NCI-H128 (cell line): ENCODE measurements around the gene OSBPL3.

Experiments
- DNase-seq: peaks from one replicate; lab custom pipeline; 2025; ENCODE audit not compliant: unreplicated experiment; lab: John Stamatoyannopoulos, UW

The OSBPL3 gene

DNA sequence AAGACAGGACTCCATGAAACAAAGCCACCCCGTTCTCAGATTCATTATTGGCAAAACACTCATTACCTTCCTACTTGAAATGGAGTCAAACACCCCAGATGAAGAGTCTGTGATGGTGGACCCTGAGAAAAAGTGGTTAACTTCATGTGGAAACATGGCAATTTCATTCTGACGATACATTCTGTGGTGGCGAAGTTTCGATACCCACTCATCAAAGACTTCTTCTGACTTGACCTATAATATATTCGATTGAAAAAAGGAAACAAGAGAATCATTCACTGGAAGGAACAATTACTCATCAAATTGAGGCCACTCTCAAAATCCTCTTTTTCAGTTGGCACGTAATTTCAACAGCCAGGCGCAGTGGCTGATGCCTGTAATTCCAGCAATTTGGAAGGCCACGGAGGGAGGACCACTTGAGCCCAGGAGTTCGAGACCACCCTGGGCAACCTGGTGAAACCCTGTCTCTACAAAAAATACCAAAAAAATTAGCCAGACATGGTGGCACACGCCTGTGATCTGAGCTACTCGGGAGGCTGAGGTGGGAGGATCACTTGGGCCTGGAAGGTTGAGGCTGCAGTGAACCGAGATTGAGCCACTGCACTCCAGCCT, 113.9 kb downstream of the OSBPL3 start:
- no peak for DNase-seq

DNA sequence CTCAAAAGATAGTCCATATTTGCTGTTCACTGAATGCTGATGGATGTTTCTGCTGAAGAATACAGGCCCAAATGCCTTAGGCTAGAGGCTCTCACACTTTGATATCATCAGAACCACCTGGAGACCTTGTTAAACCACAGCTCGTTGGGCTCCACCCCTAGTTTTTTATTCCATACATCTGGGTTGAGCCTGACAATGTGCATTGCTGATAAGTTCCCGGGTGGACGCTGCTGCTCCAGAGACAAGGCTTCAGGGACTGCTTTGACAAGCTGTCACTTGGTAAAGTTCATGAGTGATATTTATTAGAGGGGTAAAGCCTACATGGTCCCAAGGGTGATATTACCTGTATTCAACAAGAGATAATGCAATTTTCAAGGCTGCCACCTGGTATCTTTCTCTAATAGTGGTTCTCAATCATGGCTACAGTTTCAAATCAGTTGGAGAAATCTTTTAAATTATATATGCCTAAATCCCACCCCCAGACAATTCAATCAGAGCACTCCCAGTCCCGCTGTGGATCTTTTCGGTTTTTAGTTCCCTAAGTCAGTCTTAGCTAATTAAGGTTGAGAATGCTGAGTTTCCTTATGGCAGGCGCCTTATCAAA, 115.7 kb downstream of the OSBPL3 start:
- no peak for DNase-seq

DNA sequence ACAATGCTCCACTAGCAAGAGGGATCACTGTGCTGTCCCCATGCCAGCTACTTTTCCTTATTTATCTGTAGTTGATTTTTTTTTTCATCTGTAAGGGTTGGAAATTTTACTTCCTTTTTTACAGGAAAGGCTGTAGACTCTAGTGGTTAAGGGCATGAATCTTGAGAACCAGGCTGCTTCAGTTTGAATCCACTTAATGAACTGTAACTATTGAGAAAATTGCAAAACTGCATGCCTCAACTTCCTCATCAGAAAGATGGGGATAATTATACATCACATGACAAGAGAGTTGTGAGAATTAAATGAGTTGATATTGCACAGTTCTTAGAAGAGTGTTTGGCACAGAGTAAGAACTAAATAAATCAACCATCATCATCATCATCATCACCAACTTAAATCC, 116.4 kb downstream of the OSBPL3 start:
- DNase-seq = no peak

DNA sequence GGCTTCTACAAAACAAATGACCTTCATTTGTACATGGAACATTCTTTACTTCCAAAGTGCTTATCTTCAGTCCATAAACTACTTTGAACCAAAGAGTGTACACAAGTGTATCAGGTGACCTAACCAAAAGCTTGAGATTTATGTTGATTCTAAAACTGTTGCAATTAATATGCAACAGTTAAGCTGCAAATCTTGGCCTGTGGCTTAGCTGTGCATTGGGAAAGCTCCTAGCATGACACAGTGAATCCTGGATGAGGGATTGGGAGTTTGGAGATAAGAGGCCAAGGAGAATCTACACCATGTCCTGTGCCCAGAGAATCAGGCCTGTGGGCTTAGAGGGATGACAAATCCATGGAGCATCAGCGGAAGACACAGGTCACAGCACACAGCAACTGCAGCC, 117.5 kb downstream of the OSBPL3 start:
- DNase-seq = no peak

DNA sequence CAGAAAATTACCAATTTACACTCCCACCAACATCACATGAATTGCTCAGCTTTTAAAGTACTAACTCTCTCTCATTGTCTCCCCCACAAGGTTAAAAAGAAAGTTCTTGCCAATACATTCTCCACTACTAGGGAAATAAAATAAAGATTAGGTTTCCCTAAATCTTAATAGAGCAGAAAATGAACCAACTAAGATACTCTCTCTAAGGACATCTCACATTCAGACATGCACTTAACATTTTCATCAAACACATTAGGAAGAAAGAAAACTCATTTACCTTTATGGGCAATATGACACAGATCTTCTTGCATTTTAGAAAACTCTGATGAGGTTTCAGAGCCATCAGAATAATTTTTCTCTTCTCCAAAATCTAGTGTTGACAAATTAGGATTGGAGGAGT, 118.6 kb downstream of the OSBPL3 start:
- no peak for DNase-seq

DNA sequence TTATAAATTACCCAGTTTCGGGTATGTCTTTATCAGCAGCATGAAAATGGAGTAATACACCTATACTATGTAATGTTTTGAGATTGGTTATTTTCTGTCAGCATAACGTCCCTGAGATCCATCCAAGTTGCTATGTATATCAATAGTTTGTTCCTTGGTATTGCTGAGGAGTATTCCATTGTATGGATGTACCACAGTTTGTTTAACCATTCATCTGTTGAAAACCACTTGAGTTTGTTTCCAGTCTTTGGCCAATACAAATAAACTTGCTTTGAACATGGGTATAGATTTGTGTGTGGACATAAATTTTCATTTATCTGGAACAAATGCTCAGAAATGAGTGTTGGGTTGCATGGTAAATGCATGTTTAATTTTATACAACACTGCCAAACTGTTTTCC, 119.4 kb downstream of the OSBPL3 start:
- no peak for DNase-seq

DNA sequence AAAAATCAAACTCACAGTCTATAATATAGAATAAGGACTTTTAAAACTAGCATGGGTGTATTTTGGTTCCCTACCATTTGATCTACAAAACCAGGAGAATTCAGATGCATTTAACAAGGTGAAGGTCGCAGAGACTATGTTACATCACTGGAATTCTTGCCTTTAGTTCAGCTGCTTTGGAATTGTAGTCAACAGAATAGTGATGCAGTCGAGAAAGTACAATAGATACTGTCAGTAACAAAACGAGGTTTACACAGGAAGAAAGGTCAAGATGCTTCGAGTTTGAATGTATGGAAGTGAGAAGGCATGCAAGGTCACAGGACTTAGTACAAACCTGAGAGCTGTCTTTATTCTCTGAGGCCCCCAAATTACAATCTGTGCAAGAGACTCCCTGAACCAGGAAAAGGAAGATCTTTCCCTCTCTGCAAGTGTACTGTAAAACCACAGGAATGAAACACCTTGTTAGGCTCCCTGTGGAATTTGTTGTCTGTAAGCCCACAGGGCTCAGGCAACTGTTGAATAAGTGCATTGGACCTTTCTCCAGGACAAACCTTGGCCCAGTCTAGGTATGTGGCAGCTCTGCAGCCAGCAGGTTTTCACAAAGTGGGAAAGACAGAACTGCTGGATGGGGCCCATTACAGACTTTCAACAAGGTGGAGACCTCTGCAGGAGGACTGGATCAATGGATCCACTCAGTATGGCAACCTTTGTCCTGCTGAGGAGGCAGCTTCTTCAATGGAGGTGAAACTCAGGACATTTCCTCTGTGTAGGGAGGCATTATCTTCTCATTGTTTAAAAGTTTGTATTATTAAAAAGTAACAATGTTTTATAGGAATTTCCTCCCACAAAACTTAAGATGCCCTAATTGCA, 121.6 kb downstream of the OSBPL3 start:
- DNase-seq = no peak

DNA sequence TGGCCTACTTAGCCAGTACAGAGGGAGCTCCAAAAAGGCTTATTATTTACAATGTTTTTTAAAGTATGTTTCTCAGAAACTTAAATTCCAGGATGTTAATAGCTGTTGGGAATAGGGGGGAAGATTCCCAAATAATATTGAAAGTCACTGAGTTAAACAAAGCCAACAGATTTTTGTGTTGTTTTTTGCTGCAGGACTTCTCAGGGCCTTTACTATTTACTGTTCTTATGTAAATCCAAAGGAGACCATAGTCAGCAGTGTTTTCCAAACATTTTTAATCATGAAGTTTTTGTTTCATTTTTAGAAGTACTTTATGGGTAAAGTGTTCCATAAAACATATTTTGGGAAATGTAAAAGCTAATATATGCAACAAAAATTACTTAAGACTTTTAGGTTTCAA, 122.4 kb downstream of the OSBPL3 start:
- DNase-seq = no peak

DNA sequence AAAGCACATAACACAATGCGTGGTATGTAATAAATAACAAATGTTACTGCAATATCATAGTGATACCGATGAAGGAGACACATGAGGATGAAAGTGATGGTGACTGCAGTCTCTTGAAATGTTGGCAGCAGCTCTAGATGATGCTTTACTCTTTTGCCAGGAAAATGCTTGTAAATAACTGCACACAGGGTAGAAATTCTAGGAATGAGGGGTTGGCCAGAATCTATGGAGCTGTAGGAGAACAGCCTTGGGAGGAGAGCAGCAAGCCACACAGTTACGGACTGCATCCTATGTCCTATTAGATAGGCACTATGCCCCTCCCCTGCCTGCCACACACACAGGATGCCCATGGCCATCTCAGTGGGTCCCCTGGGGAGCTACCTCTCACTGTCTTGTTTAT, 125.1 kb downstream of the OSBPL3 start:
- DNase-seq = no peak

DNA sequence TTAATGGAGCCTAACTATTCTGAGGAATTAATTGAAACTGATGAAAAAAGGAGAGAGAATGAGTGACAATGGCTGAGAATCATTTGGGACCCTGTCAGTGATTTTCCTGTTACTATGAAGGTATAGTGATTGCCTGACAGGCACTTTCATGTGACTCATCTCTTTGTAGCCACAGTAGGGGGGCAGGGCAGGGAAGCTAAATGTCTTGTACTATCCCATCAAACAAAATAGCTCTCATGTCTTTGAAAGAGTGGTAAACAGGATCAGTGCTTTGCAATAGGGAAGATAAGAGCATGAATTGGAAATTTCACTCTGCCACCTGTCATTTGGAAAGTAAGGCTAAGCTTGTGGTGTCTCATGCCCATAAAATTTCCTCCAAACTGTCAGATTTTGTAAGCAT, 128.2 kb downstream of the OSBPL3 start:
- DNase-seq = no peak

DNA sequence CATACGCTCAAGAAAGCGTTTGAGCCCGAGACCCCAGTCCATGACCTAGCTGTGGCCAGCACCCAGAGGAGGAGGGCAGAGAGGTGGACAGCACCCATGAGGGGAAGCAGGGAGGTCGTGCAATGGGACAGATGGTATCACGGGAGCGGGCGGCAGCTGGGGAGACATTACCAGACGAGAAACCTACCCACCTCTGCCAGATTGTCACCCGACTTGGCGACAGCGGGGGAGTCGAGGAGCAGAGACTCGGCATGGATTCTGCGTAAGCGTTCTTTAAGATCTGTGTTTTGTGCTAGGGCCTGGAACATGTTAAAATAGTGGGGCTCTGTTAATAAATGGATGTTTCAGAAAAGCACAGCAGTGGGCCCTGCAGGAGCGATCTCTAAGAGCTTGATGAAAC, 131.1 kb downstream of the OSBPL3 start:
- DNase-seq = no peak

DNA sequence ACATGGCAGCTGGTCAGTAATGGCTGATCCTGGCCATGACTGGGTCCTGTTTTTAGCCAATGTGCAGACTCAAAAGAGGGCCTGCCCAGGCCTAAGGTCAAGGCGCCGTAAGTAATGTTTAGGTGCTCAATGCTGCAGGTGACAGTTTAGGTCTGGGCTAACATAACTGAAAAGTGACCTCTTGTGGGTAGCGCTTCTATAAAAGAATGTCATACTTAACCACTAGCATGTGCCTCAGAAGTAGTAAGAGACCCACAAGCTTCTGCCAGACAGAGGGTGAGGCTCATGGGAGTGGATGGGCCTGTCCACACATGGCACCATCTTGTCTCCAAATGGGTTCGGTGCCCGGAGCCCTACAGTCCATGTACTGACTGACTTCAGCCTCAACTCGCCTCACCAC, 132.2 kb downstream of the OSBPL3 start:
- DNase-seq = no peak

DNA sequence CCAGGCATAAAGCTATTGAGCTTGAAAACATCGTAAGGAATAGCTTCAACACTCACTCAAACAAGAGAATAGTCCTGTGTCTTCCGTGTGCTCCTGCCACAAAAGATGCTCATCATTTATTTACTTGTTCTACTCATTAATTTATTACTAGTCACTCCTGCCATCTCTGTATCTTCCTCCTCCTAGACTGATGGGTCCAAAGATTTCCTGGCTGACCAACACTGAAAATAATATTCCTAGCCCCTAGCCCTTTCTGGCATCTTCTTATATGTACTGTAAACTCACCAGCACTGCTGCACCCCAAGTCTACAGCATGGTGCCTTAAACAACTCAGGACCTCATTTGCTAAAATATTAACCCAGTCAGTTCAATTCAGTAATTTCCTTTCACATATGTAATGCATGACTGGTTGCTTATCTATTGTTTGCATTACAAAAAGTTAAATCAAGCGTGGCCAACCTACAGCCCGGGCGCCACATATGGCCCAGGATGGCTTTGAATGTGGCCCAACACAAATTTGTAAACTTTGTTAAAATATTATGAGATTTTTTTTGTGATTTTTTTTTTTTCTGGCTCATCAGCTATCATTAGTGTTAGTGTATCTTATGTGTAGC, 136.1 kb downstream of the OSBPL3 start:
- no peak for DNase-seq

DNA sequence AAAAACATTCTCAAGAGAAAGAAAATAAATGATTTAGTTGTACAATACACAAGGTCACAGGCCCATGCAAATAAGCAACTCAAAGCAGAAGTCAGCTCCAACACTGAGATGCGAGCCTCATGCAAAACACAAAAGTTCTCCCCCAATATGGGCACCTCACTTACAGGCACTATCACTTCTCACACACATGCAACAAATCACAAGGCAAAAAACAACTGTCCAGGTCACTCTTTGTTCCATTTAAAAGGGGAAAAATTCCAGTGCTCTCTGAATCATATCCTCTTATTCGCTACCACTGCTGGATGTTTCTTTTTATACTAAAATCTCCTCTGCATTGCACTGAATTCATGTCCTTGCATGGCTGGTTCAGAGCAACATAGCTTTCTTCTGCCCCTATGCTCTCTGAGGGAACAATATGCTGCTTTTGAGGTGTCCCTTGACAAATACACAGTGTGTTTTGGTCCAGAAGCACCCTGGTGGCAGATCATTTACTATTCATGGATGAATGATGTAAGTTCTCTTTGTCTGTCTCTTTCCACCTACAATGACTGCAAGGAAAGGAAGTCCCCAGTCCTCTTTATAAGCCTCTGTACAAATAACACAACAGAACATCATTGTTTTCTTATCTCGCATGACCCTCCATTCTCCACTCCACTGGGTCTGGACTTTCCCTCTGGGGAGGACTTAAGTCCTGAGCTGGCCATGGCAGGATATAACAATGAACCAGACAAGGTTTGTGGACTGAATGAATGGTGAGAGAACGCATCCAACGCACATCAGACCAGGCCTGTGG, 137.3 kb downstream of the OSBPL3 start:
- DNase-seq = no peak

DNA sequence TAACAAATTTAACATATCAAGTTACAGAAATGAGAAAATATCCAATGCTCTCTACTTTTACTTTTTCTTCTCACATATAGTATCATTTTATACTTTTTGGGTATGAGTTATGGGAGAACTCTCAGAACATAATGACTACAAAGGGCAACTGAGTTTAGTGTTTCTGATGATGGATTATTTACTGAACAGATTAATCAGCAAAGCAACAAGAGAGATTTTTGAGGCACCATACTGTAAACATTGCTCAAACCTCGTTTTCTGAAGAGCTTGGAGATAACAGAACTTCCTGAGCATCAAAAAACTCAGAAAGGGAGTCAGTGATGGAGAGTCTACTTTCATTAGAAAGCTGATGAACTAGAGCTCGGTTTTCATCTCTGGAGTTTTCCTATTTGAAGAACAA, 137.9 kb downstream of the OSBPL3 start:
- DNase-seq = no peak

DNA sequence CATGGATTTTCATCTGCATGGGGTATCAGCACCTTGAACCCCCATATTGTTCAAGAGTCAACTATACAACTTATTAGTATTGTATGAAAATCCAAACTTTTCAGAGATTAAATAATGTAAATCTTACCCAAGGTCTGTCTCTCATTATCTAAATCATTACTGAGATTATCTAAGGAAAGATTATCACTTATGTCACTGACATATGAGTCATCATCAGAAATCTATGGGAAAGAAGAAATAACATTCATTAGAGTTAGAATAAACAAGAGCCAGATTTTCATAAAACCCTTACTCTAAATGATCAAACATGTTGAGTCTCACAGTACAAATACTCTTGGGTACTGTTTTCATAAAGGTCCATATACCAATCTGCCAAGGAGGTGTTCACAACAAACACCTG, 139.4 kb downstream of the OSBPL3 start:
- DNase-seq = no peak

DNA sequence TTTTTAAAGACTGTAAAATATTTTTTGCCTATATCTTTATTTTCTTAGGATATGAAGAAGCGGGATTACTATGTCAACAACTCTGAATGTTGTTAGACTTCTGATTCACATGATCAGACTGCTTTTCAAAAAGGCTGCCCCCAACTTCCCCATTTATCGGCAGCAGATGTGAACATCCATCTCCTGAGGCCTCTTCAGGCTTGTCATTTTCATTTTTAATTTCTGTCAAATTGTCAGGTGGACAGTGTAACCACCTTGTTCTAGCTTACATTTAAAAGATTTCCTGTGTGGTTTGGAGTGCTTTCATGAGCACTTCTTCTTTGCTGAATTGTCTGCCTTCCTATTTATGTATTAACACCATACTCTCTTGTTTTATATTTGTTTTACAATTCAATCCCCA, 143.9 kb downstream of the OSBPL3 start:
- DNase-seq = no peak

DNA sequence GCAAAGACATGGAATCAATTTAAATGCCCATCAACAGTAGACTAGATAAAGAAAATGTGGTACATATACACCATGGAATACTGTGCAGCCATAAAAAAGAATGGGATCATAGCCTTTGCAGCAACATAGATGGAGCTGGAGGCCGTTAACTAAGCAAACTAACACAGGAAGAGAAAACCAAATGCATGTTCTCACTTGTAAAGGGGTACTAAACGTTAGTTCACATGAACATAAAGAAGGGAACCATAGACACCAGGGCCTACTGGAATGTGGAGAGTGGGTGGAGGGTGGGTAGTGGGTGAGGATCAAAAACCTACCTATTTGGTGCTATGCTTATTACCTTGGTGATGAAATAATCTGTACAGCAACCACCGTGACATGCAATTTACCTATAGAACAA, 144.3 kb downstream of the OSBPL3 start:
- no peak for DNase-seq

DNA sequence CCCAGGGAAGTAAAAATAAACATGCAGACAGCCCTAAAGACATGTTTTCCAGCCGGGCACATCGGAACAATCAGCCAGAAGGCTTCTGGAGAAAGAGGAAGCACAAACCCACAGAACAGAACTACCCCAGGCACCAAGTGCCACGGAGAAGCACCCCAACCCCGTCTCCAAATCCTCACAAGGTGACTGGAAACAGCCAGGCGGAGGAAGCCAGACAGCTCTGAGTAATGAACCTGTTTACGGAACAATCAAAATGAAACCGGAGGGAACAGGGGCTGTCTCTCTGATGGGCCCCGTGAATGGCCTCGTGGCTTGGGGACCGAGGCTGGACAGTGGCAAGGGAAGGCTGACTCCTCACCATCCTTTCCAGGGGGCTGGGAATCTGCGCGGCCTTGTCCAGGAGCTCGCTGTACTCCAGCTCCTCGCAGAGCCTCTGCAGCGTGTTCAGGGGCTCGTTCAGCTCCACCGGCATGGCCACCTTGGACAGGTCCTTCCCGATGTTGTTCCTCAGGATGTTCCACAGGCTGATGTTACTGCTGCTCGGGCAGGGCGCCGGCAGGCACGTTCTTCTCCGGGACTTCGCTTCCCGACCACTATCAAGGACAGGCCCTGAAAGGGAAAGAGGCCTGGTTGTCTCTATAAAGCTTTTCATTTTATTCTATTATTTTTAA, 145.7 kb downstream of the OSBPL3 start:
- no peak for DNase-seq

DNA sequence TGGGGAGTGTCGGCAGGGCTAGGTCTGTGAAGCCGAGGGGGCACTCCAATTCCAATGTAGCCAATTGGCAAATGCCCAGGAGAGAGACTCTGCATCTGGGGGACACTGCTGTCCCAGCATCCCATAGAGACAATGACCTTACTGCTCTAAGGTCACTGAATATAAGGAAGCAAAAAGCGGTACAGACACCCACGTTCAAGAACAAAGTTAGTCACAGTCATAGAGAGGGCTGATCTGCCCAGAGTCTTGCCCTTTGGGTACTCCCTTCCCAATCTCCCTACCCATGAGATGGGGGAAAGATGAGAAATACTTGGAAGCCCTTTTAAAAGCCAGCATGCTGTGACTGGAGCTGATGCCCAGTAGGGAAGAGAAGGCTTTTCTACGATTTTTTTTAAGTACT, 146.4 kb downstream of the OSBPL3 start:
- DNase-seq = no peak

DNA sequence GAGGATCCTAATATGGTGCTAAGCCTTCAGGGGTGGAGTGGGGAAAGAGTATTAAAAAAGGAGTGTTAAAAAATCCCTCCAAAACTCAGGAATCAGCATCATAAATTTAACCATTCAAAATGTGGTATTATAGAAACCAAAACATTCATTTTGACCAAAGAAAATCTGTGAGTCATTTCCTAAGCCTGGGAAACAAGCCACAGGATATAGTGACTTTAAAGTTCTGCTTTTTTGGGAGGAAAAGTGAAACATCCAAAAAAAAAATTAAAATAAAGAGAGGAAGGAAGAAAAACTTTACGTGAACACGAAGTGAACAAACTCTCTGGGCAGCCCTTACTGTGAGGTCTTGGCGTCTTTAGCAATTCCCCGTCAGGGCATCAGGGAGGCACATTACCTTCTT, 148.7 kb downstream of the OSBPL3 start:
- DNase-seq = no peak
